Progenitor cell of endocrine pancreas (in vitro differentiated cells): Measurements from ENCODE around the gene DOCK1. TPM values are rescaled to one million over a fixed set of nuclear protein-coding genes. Genes with fewer than 3 reads are reported as not detected.

Experiments used
- DNase-seq: peaks from one replicate; pipeline ENCODE4 v3.0.0; 2021; ENCODE audit warnings: low spot score; ENCODE audit not compliant: unreplicated experiment
- H3K27ac Mint-ChIP-seq: 2 replicates; pipeline ENCODE4 v1.8.0; 2021; ENCODE audit warnings: mild to moderate bottlenecking, moderate library complexity, mixed read lengths
- H3K27me3 Mint-ChIP-seq: 2 replicates; pipeline ENCODE4 v1.8.0; 2021; ENCODE audit warnings: mixed read lengths
- H3K36me3 Mint-ChIP-seq: 2 replicates; pipeline ENCODE4 v1.8.0; 2022; ENCODE audit warnings: mixed read lengths; ENCODE audit not compliant: insufficient read depth
- H3K4me1 Mint-ChIP-seq: 2 replicates; pipeline ENCODE4 v1.8.0; 2021; ENCODE audit warnings: low read depth, mixed read lengths
- H3K4me3 Mint-ChIP-seq: 2 replicates; pipeline ENCODE4 v1.8.0; 2021; ENCODE audit warnings: low read depth, mild to moderate bottlenecking, moderate library complexity, mixed read lengths
- H3K9me3 Mint-ChIP-seq: 2 replicates; pipeline ENCODE4 v1.8.0; 2021; ENCODE audit warnings: low read depth, mixed read lengths
- total RNA-seq: library from RNA; stranded (reverse); gene quantifications from 2 replicates; pipeline ENCODE4 v1.2.1, GENCODE V29; 2021
- TF ChIP-seq, protein P1 (sequence below): fragments of 200-600 bp; sonication (generic); IDR thresholded peaks from one replicate; pipeline ENCODE4 v1.5.0; 2021; ENCODE audit warnings: antibody characterized with exemption, mild to moderate bottlenecking; ENCODE audit not compliant: unreplicated experiment

The DOCK1 gene
- total RNA-seq, 1 donor from 2014 or later = 77.8 TPM

DNA sequence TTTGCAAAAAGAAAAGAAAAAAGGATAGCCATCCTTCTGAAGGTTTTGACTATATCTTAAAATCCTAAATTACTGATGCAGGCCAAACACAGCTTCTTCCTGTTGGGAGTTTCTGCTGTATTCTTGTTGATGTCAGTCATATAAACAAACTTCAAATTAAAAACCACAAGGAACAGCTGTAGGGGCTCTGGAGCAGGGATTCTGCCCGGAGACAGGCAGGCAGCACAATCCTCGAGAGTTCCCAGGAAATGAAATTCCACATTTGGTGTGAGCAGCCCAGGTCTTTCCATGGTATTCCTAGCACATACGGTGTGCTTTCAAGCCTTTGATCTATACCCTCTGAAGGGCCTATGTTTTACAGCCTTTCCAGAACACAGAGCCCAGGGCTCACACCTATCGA lies 248.0 kb downstream of the DOCK1 start:
- H3K27ac Mint-ChIP-seq = no peak overlapping the region
- H3K4me3 Mint-ChIP-seq = no peak overlapping the region
- H3K9me3 Mint-ChIP-seq = no peaks in the 10 kb centered on the region
- no peak for DNase-seq
- H3K36me3 Mint-ChIP-seq = no peaks in the 10 kb centered on the region
- H3K4me1 Mint-ChIP-seq = no peaks in the 10 kb centered on the region
- TF ChIP-seq, protein P1, sequence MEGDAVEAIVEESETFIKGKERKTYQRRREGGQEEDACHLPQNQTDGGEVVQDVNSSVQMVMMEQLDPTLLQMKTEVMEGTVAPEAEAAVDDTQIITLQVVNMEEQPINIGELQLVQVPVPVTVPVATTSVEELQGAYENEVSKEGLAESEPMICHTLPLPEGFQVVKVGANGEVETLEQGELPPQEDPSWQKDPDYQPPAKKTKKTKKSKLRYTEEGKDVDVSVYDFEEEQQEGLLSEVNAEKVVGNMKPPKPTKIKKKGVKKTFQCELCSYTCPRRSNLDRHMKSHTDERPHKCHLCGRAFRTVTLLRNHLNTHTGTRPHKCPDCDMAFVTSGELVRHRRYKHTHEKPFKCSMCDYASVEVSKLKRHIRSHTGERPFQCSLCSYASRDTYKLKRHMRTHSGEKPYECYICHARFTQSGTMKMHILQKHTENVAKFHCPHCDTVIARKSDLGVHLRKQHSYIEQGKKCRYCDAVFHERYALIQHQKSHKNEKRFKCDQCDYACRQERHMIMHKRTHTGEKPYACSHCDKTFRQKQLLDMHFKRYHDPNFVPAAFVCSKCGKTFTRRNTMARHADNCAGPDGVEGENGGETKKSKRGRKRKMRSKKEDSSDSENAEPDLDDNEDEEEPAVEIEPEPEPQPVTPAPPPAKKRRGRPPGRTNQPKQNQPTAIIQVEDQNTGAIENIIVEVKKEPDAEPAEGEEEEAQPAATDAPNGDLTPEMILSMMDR = no peak
- no peaks in the 10 kb centered on the region for H3K27me3 Mint-ChIP-seq

GRCh38 chr10:127154831-127155620 lies 249.8 kb downstream of the DOCK1 start:
- H3K4me3 Mint-ChIP-seq = no peak overlapping the region
- no peaks in the 10 kb centered on the region for H3K27me3 Mint-ChIP-seq
- no peak for DNase-seq
- no peaks in the 10 kb centered on the region for H3K36me3 Mint-ChIP-seq
- TF ChIP-seq, protein P1 = no peak
- H3K27ac Mint-ChIP-seq = no peak overlapping the region
- H3K9me3 Mint-ChIP-seq = no peaks in the 10 kb centered on the region
- no peaks in the 10 kb centered on the region for H3K4me1 Mint-ChIP-seq

- no peak overlapping the region for H3K27ac Mint-ChIP-seq
- H3K9me3 Mint-ChIP-seq = no peaks in the 10 kb centered on the region
- H3K4me3 Mint-ChIP-seq = no peak overlapping the region
Measured at GRCh38 chr10:127157089-127157488, 251.9 kb downstream of the DOCK1 start.

GRCh38 chr10:127157506-127158200 lies 252.4 kb downstream of the DOCK1 start:
- Mint-ChIP-seq H3K4me1 (no peaks in the 10 kb centered on the region), H3K36me3 (no peaks in the 10 kb centered on the region), H3K4me3 (no peak overlapping the region), H3K27me3 (no peaks in the 10 kb centered on the region), H3K27ac (no peak overlapping the region), H3K9me3 (no peaks in the 10 kb centered on the region)
- TF ChIP-seq, protein P1 = no peak
- DNase-seq = no peak

More at GRCh38 chr10:127157089-127157488, 251.9 kb downstream of the DOCK1 start:
- no peak for DNase-seq
- Mint-ChIP-seq H3K27me3 (no peaks in the 10 kb centered on the region), H3K4me1 (no peaks in the 10 kb centered on the region), H3K36me3 (no peaks in the 10 kb centered on the region)
- TF ChIP-seq, protein P1 = no peak

- Mint-ChIP-seq H3K36me3 (no peaks in the 10 kb centered on the region), H3K4me1 (no peaks in the 10 kb centered on the region), H3K27me3 (no peaks in the 10 kb centered on the region), H3K27ac (no peak overlapping the region), H3K9me3 (no peaks in the 10 kb centered on the region), H3K4me3 (no peak overlapping the region)
- TF ChIP-seq, protein P1 = no peak
- no peak for DNase-seq
Measured at GRCh38 chr10:127158662-127159061, 253.4 kb downstream of the DOCK1 start.
